PC-3 (cell line): Measurements from ENCODE around the gene ZNF407. TPM values are rescaled to one million over a fixed set of nuclear protein-coding genes. Genes with fewer than 3 reads are reported as not detected.

ENCODE experiments used
- ATAC-seq: fragments of 200-7000 bp; cut with Tn5 transposase; 2 replicates; pipeline ENCODE4 v1.9.1; 2020; ENCODE audit warnings: mild to moderate bottlenecking, moderate library complexity
- BruUV-seq: library from RNA; stranded (reverse); fragments of 400-500 nt; replicated peaks from 2 replicates; lab custom pipeline; 2021; lab: Mats Ljungman, UMichigan
- CTCF ChIA-PET: fragments of 300-600 bp; sonication (Branson Sonifier 250); formaldehyde crosslinking; loops from one replicate; lab custom pipeline; 2022; ENCODE audit warnings: antibody characterized with exemption; lab: Charles Lee
- POLR2A ChIA-PET: fragments of 300-600 bp; sonication (Branson Sonifier 250); formaldehyde crosslinking; loops from one replicate; lab custom pipeline; 2022; ENCODE audit warnings: antibody characterized with exemption; ENCODE audit not compliant: unreplicated experiment; lab: Charles Lee
- DNase-seq: peaks from one replicate; pipeline ENCODE4 v3.0.0-alpha.2; 2015
- H2AFZ ChIP-seq: fragments of 300-600 bp; sonication (generic); 2 replicates; pipeline ENCODE4 v1.6.0; 2016; ENCODE audit warnings: antibody characterized with exemption, low read length
- H3F3A ChIP-seq: fragments of 300-600 bp; sonication (generic); one replicate; pipeline ENCODE4 v1.6.0; 2017; ENCODE audit warnings: antibody characterized with exemption, low read length, control low read depth, mild to moderate bottlenecking; ENCODE audit not compliant: unreplicated experiment
- H3K27ac ChIP-seq: fragments of 300-600 bp; sonication (generic); 2 replicates; pipeline ENCODE4 v1.5.1; 2016; ENCODE audit warnings: mild to moderate bottlenecking, low read length
- H3K27me3 ChIP-seq: fragments of 300-600 bp; sonication (generic); 2 replicates; pipeline ENCODE4 v1.6.1; 2016; ENCODE audit warnings: low read length, mixed read lengths
- H3K36me3 ChIP-seq: fragments of 300-600 bp; sonication (generic); 2 replicates; pipeline ENCODE4 v1.6.1; 2016; ENCODE audit warnings: low read depth, mixed run types, low read length, mixed read lengths
- H3K4me1 ChIP-seq: fragments of 300-600 bp; sonication (generic); 2 replicates; pipeline ENCODE4 v1.5.1; 2016; ENCODE audit warnings: low read length; ENCODE audit not compliant: insufficient read depth
- H3K4me2 ChIP-seq: fragments of 300-600 bp; sonication (generic); 2 replicates; pipeline ENCODE4 v1.6.0; 2016; ENCODE audit warnings: low read length
- H3K4me3 ChIP-seq: fragments of 300-600 bp; sonication (generic); 2 replicates; pipeline ENCODE4 v1.5.1; 2016; ENCODE audit warnings: mild to moderate bottlenecking, low read length, mixed read lengths
- H3K79me2 ChIP-seq: fragments of 300-600 bp; sonication (generic); 2 replicates; pipeline ENCODE4 v1.6.1; 2017; ENCODE audit warnings: low read length, mixed read lengths
- H3K9ac ChIP-seq: fragments of 300-600 bp; sonication (generic); 2 replicates; pipeline ENCODE4 v1.6.0; 2016; ENCODE audit warnings: mild to moderate bottlenecking, low read length
- H3K9me2 ChIP-seq: fragments of 300-600 bp; sonication (generic); replicated peaks from 2 replicates; pipeline ENCODE4 v1.6.1; 2016; ENCODE audit warnings: mixed run types, low read length, mixed read lengths
- H3K9me3 ChIP-seq: fragments of 300-600 bp; sonication (generic); 2 replicates; pipeline ENCODE4 v1.6.1; 2016; ENCODE audit warnings: low read length, mixed read lengths
- H4K20me1 ChIP-seq: fragments of 300-600 bp; sonication (generic); 2 replicates; pipeline ENCODE4 v1.6.1; 2016; ENCODE audit warnings: low read length, mixed read lengths
- EZH2 ChIP-seq: fragments of 300-600 bp; sonication (generic); IDR thresholded peaks from one replicate; pipeline ENCODE4 v1.6.1; 2017; ENCODE audit warnings: antibody characterized with exemption, mild to moderate bottlenecking, low read length; ENCODE audit not compliant: unreplicated experiment
- EZH2phosphoT487 ChIP-seq: fragments of 300-600 bp; sonication (generic); IDR thresholded peaks from 2 replicates; pipeline ENCODE4 v1.6.1; 2018; ENCODE audit warnings: mild to moderate bottlenecking, antibody characterized with exemption, low read length, borderline replicate concordance
- intact Hi-C: fragments of 100-400 bp; cut with micrococcal nuclease; formaldehyde crosslinking; loops from 2 replicates; pipeline ENCODE4 v1.9.0; 2023
- total RNA-seq: library from RNA; depleted of rRNA; stranded (reverse); fragments of >200 nt; gene quantifications from 2 replicates; pipeline ENCODE4 v1.2.3, GENCODE V29; 2014
- TF ChIP-seq, protein P1 (sequence below): fragments of 300-600 bp; sonication (generic); conservative IDR thresholded peaks from 2 replicates; pipeline ENCODE4 v1.5.1; 2017; ENCODE audit warnings: antibody characterized with exemption, low read depth, mild to moderate bottlenecking, low read length

ZNF407 gene
- total RNA-seq, 1 experiment from 2014 or later: 9.3 TPM

DNA sequence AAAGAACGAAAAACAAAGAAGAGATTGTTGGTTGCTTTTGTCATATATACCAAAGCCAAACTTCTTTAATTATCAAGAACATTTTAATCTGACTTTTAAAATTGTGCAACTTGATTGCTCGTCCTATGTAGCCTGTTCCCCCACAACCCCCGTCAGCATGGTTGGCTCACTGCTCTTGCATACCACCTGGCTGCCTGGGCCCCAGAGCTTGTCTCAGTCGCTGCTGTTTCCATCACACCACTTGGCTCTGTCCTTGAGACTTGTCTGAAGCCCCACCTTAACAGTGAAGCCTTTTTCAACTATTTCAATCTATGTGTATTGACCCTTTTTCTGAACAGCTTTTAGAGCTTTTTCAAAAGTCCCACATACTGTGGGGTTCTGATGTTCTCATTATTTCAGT lies 270.8 kb downstream of the ZNF407 start:
- Histone ChIP-seq H3K9me2 (no peaks in the 10 kb centered on the region), H2AFZ (no peak overlapping the region), H3K4me2 (no peak overlapping the region), H3K27me3 (no peaks in the 10 kb centered on the region), H3K9me3 (no peaks in the 10 kb centered on the region), H3K27ac (no peak overlapping the region), H3K4me3 (no peak overlapping the region), H4K20me1 (no peaks in the 10 kb centered on the region), H3F3A (no peaks in the 10 kb centered on the region), H3K36me3 (no peaks in the 10 kb centered on the region), H3K4me1 (no peaks in the 10 kb centered on the region), H3K9ac (no peak overlapping the region), H3K79me2 (no peaks in the 10 kb centered on the region)
- ATAC-seq: no peak
- TF ChIP-seq EZH2phosphoT487 (no peak), EZH2 (no peak)
- TF ChIP-seq, protein P1, sequence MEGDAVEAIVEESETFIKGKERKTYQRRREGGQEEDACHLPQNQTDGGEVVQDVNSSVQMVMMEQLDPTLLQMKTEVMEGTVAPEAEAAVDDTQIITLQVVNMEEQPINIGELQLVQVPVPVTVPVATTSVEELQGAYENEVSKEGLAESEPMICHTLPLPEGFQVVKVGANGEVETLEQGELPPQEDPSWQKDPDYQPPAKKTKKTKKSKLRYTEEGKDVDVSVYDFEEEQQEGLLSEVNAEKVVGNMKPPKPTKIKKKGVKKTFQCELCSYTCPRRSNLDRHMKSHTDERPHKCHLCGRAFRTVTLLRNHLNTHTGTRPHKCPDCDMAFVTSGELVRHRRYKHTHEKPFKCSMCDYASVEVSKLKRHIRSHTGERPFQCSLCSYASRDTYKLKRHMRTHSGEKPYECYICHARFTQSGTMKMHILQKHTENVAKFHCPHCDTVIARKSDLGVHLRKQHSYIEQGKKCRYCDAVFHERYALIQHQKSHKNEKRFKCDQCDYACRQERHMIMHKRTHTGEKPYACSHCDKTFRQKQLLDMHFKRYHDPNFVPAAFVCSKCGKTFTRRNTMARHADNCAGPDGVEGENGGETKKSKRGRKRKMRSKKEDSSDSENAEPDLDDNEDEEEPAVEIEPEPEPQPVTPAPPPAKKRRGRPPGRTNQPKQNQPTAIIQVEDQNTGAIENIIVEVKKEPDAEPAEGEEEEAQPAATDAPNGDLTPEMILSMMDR: no peak
- no peak for DNase-seq
- BruUV-seq: no TSS peak
- ChIA-PET CTCF (no interaction called here), POLR2A (no interaction called here)
- intact Hi-C loops: no loop called here

DNA sequence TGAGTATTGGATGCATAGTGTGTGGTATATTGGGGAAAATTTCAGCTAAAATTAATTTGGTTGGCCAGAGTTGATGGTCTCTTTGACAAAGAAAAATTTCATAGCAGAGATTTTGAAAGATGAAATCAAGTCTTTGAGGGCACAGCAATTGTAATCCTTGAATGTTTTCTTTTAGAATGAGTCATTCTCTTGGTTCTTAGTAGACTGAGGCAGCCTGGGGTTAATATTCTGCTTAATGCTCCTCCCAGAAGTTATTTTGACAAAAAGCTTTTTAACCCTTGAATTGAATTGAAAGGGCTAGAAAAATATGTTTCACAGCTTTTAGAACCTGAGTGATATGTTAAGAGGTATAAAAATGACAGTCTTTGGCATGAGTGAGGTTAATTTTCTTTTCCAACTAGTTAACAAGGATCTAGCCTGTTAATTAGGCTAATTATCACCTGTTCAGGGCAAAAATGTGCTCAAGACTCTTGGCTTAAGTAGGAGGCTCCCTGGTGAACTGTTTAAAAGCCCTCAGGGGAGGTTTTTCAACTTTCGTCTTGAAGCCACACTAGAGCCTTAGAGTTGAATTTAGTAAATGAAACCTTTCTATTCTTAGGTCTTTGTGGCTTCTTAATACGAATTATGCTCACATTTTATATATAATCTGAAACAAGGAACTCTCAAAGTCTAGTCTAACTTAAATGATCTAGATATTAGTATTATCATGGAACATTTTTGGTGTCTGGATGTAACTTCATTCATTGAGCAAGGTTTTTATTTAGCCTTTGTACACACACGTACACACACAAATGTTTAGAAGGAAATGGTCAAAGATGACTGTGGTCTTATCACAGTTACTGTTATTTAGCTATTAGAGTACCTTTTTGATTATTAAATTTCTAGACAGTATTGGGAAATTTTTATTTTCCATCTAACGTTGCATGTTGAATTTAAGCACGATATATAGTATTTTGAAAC lies 272.5 kb downstream of the ZNF407 start:
- ChIA-PET CTCF (no interaction called here), POLR2A (no interaction called here)
- no peaks in the 10 kb centered on the region for H3K4me1 ChIP-seq
- no peaks in the 10 kb centered on the region for H4K20me1 ChIP-seq
- no peak overlapping the region for H3K9ac ChIP-seq
- no peak for DNase-seq
- no peak overlapping the region for H3K4me3 ChIP-seq
- H3K36me3 ChIP-seq: no peaks in the 10 kb centered on the region
- TF ChIP-seq EZH2: no peak
- TF ChIP-seq, protein P1: no peak
- TF ChIP-seq EZH2phosphoT487: no peak
- no TSS peak for BruUV-seq
- no peaks in the 10 kb centered on the region for H3K79me2 ChIP-seq
- H3K4me2 ChIP-seq: no peak overlapping the region
- H3F3A ChIP-seq: no peaks in the 10 kb centered on the region
- no peaks in the 10 kb centered on the region for H3K9me2 ChIP-seq
- no peak overlapping the region for H2AFZ ChIP-seq
- H3K27ac ChIP-seq: no peak overlapping the region
- intact Hi-C loops: no loop called here
- no peak for ATAC-seq
- no peaks in the 10 kb centered on the region for H3K9me3 ChIP-seq
- no peaks in the 10 kb centered on the region for H3K27me3 ChIP-seq

DNA sequence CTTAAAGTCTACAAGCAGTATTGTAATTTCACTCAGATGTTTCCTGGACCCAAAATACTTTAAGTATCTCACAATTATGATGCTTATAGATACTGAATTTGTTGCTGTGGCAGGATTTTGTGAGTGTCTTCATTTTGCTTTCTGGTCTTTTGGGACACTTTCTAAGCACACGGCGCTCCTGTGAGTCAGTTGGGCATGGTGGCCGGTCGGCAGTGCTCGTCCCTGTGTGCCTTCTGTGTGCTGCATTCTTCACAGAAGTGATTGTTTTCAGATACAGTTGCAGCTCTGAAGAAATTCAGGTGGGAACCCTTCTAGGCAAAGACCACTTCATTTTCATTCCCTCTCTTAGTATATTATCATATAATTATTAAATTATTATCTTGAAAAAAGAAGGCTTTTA lies 273.3 kb downstream of the ZNF407 start:
- no peaks in the 10 kb centered on the region for H3K4me1 ChIP-seq
- DNase-seq (no peak), ATAC-seq (no peak)
- H3K9me3 ChIP-seq: no peaks in the 10 kb centered on the region
- no peaks in the 10 kb centered on the region for H3K79me2 ChIP-seq
- ChIA-PET POLR2A (no interaction called here), CTCF (no interaction called here)
- H3K9ac ChIP-seq: no peak overlapping the region
- H3K36me3 ChIP-seq: no peaks in the 10 kb centered on the region
- H3K27me3 ChIP-seq: no peaks in the 10 kb centered on the region
- no peaks in the 10 kb centered on the region for H3K9me2 ChIP-seq
- H3F3A ChIP-seq: no peaks in the 10 kb centered on the region
- intact Hi-C loops: no loop called here
- H3K4me3 ChIP-seq: no peak overlapping the region
- BruUV-seq: no TSS peak
- TF ChIP-seq EZH2phosphoT487 (no peak), EZH2 (no peak)
- TF ChIP-seq, protein P1: no peak
- no peak overlapping the region for H2AFZ ChIP-seq
- H3K27ac ChIP-seq: no peak overlapping the region
- H4K20me1 ChIP-seq: no peaks in the 10 kb centered on the region
- no peak overlapping the region for H3K4me2 ChIP-seq
